Aorta (tissue), 5 donors: ENCODE data around the gene YIPF6. TPM values are rescaled to one million over a fixed set of nuclear protein-coding genes. Genes with fewer than 3 reads are reported as not detected.
"Not testable (repeated sequence)": the region's sequence is repeated elsewhere in the genome, so short reads cannot be mapped to it uniquely, and the experiment has no call there.

Experiments
- ATAC-seq: fragments of 200-7000 bp; cut with Tn5 transposase; one replicate; pipeline ENCODE4 v1.9.1; 2022; ENCODE audit warnings: moderate library complexity; ENCODE audit not compliant: low FRiP score
- DNase-seq, 2 donors: peaks; one replicate each; pipeline ENCODE4 v3.0.0-alpha.2; 2020
- H3K27ac ChIP-seq, 2 donors: one replicate each; pipeline ENCODE4 v1.5.1; 2013; ENCODE audit warnings: low read length in 2 of 2, mild to moderate bottlenecking in 2 of 2, moderate library complexity in 2 of 2, control low read depth in 1 of 2, inconsistent platforms in 1 of 2, low read depth in 1 of 2
- H3K27me3 ChIP-seq, 2 donors: one replicate each; pipeline ENCODE4 v1.6.1; 2013; ENCODE audit warnings: control low read depth in 1 of 2, low read length in 1 of 2, mild to moderate bottlenecking in 1 of 2, moderate library complexity in 1 of 2; ENCODE audit not compliant: insufficient read depth in 2 of 2, control insufficient read depth in 1 of 2
- H3K36me3 ChIP-seq, 2 donors: one replicate each; pipeline ENCODE4 v1.6.1; 2013; ENCODE audit warnings: control low read depth in 1 of 2, low read length in 1 of 2, mild to moderate bottlenecking in 1 of 2; ENCODE audit not compliant: insufficient read depth in 2 of 2, control insufficient read depth in 1 of 2
- H3K4me1 ChIP-seq, 2 donors: one replicate each; pipeline ENCODE4 v1.6.1; 2013; ENCODE audit warnings: low read length in 2 of 2, control low read depth in 1 of 2, mild to moderate bottlenecking in 1 of 2, moderate library complexity in 1 of 2; ENCODE audit not compliant: insufficient read depth in 2 of 2, control insufficient read depth in 1 of 2
- H3K4me3 ChIP-seq, 2 donors: one replicate each; pipeline ENCODE4 v1.5.1; 2013; ENCODE audit warnings: low read length in 2 of 2, control low read depth in 1 of 2, mild to moderate bottlenecking in 1 of 2
- H3K9me3 ChIP-seq: one replicate; pipeline ENCODE4 v1.6.1; 2013; ENCODE audit warnings: mild to moderate bottlenecking, low read length; ENCODE audit not compliant: control insufficient read depth
- WGBS, 2 donors: extraction: QIAGEN DNeasy Blood & Tissue Kit; methylation state at CpG; one replicate each; pipeline ENCODE4 v1.1.7; 2013; 5-methylcytosine and 5-hydroxymethylcytosine counted together
- intact Hi-C, 2 donors: fragments of 100-400 bp; cut with DNase I; formaldehyde crosslinking; loops; one replicate each; pipeline versions ENCODE4 v1.14.2 to v1.15.0; 2022
- polyA plus RNA-seq, 2 donors: library from polyadenylated mRNA; stranded (reverse); fragments of 200-250 nt; gene quantifications; one replicate each; pipeline ENCODE4 v1.2.3, GENCODE V29; 2013
- total RNA-seq, 2 donors: library from RNA; stranded (reverse); fragmentation: NEBNext Ultra II Directional; extraction: Animal tissue kit (Norgen Biotek cat#: 25700); gene quantifications; one replicate each; pipeline ENCODE4 v1.2.1, GENCODE V29; 2021
- donor health status: healthy with polysubstance abuse.
- donor health status: Bipolar disorder and iron deficiency.
- donor health status: DM: no; HTN: no; CAD: no.
- donor health status: DM: no; HTN: no; CAD: no.
- donor health status: DM: yes; HTN: yes; CAD: no.

YIPF6 gene
- total and polyA plus RNA-seq, 4 donors: 8.3 to 39.9 (median 25.8) TPM

DNA sequence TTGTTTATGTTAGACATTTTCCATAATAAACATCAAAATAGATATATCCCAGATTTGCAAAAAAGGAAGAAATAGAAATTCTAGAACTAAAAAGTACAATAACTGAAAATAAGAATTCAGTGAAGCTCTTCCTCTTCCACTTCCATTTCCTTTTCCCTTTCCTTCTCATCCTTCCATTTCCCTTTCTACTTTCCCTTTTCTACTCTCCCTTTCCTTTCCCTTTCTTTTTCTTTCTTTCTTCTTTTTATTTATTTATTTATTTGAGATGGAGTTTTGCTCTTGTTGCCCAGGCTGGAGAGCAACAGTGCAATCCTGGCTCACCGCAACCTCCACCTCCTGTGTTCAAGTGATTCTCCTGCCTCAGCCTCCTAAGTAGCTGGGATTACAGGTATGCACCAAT is 35.0 kb upstream of the YIPF6 start:
- 96 to 98% methylated on average over 1 of the region's 1 CpG for WGBS, 2 donors
- intact Hi-C loops: loop anchor here (5.0 kb wide), 1 partner anchor 267 kb away; no protein-coding TSS in a partner anchor
- ATAC-seq: no peak

DNA sequence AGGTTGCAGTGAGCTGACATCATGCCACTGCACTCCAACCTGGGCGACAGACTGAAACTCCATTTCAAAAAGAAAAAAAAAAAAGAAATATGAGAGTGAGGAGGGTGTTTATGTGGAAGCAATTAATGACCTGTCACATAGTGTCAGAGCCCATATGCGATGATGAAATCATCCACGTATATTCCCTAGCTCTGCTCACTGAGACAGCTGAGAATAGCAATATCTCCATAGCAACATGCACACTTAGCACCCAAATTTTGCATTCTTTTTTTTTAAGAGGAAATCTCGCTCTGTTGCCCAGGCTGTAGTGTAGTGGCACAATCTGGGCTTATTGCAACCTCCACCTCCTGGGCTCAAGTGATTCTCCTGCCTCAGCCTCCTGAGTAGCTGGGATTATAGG is 34.1 kb upstream of the YIPF6 start:
- Histone ChIP-seq H3K4me3 (no peak overlapping the region), H3K4me1 (no peaks in the 10 kb centered on the region), H3K36me3 (no peaks in the 10 kb centered on the region), H3K27me3 (no peaks in the 10 kb centered on the region), H3K27ac (no peak overlapping the region), H3K9me3 (no peaks in the 10 kb centered on the region)
- DNase-seq (no peak), ATAC-seq (no peak)
- 63 to 72% methylated on average over 4 of the region's 4 CpGs for WGBS, 2 donors
- intact Hi-C loops: loop anchor here (5.0 kb wide), 1 partner anchor 267 kb away; no protein-coding TSS in a partner anchor

More for the DNA sequence above, 35.0 kb upstream of the YIPF6 start:
- Histone ChIP-seq H3K36me3 (no peaks in the 10 kb centered on the region), H3K27me3 (no peaks in the 10 kb centered on the region), H3K4me1 (no peaks in the 10 kb centered on the region), H3K9me3 (no peaks in the 10 kb centered on the region), H3K27ac (no peak overlapping the region), H3K4me3 (no peak overlapping the region)
- DNase-seq: no peak

DNA sequence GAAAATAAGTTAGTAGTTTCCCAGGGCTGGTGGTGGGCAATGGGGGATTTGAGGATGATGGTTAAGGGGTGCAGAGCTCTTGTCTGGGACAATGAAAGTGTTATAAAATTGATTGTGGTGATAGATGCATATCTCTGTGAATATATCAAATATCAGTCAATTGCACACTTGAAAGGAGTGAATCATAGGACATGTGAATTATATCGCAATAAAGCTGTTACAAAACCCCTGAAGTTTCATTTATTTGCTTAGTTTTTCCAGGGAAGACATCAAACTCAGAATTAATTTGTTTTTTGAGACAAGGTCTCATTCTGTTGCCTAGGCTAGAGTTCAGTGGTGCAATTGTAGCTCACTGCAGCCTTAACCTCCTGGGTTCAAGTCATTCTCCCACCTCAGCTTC is 17.9 kb upstream of the YIPF6 start:
- WGBS, 2 donors: 78 to 85% methylated on average over 1 of the region's 1 CpG
- no peaks in the 10 kb centered on the region for H3K27me3 ChIP-seq
- H3K4me3 ChIP-seq: no peak overlapping the region
- no peak for ATAC-seq
- DNase-seq: no peak
- H3K4me1 ChIP-seq: no peaks in the 10 kb centered on the region
- no peak overlapping the region for H3K27ac ChIP-seq
- no peaks in the 10 kb centered on the region for H3K9me3 ChIP-seq
- intact Hi-C loops: no loop called here
- H3K36me3 ChIP-seq: no peaks in the 10 kb centered on the region

DNA sequence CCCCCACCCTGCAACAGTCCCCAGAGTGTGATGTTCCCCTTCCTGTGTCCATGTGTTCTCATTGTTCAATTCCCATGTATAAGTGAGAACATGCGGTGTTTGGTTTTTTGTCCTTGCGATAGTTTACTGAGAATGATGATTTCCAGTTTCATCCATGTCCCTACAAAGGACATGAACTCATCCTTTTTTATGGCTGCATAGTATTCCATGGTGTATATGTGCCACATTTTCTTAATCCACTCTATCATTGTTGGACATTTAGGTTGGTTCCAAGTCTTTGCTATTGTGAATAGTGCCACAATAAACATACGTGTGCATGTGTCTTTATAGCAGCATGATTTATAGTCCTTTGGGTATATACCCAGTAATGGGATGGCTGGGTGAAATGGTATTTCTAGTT is 12.7 kb upstream of the YIPF6 start:
- intact Hi-C loops, H3K4me1 ChIP-seq, H3K27me3 ChIP-seq, H3K36me3 ChIP-seq, H3K27ac ChIP-seq, DNase-seq, H3K9me3 ChIP-seq, ATAC-seq, H3K4me3 ChIP-seq: not testable (repeated sequence)
- WGBS, 2 donors: 86% methylated on average over 1 to 3 of the region's 3 CpGs

DNA sequence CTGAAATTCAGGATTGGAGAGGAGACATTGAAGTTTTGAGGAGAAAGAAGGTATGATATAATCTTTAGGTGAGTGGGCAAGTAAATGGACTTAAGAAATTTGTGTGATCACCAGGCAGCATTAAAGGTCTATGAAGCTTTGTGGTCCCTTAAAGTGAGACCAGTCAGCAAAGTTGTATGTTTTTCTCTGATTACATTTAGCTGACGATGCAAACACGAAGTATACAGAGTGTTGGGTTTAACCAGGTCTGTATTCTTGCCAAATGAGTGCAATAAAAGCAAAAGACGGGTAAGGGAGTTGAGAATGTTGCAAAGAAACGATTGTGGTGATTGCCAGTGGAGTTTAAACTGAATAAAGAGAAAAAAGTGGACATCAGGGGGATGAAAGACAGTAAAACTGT is 11.6 kb upstream of the YIPF6 start:
- ATAC-seq (no peak), DNase-seq (no peak)
- H3K36me3 ChIP-seq: no peaks in the 10 kb centered on the region
- intact Hi-C loops: no loop called here
- H3K27ac ChIP-seq: no peak overlapping the region
- H3K27me3 ChIP-seq: no peaks in the 10 kb centered on the region
- no peaks in the 10 kb centered on the region for H3K9me3 ChIP-seq
- WGBS, 2 donors: 41 to 64% methylated on average over 4 of the region's 4 CpGs
- peaks cover 0 to 3% of the 10 kb centered on the region in 2 donors for H3K4me1 ChIP-seq
- H3K4me3 ChIP-seq: no peak overlapping the region

DNA sequence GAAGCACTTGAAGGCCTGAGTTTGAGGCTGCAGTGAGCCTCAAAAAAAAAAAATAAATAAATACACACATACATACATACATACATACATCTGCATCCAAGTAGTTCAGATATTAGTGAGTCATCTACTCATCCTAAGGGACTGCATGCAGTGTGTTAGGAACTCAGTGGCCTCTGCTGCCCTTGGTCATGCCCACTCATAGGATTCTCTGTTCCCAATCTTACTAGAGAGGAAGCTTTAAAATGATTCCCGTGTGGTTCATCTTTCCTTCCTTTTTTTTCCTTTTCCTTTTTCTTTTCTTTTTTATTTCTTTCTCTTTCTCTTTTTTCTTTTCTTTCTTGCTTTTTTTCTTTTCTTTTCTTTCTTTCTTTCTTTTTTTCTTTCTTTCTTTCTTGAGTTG is 10.9 kb upstream of the YIPF6 start:
- H3K27ac ChIP-seq: no peak overlapping the region
- ATAC-seq (no peak), DNase-seq (no peak)
- H3K4me1 ChIP-seq: peaks cover 0 to 3% of the 10 kb centered on the region in 2 donors
- H3K9me3 ChIP-seq: no peaks in the 10 kb centered on the region
- H3K4me3 ChIP-seq: no peak overlapping the region
- intact Hi-C loops: no loop called here
- no peaks in the 10 kb centered on the region for H3K36me3 ChIP-seq
- no peaks in the 10 kb centered on the region for H3K27me3 ChIP-seq
- WGBS, 2 donors: 74 to 88% methylated on average over 1 of the region's 1 CpG

DNA sequence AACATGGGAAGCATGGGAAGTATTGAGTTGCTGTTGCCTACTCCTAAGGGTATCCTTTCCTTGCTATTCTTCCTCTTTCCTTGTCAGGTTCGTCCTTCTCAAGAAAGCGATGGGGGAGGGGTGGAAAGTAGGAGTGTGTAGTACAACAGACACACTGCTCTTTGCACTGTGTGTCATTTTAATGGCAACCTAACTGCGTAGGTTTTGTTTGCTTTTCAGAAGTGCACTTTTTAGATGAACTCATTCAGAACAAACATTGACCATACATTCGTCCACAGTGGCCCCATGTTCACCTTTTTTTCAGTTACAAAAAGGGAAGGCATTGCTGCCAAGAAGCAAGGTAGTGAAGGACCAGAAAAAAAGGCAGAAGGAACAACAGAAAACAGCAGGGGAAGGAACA is 10.2 kb upstream of the YIPF6 start:
- Histone ChIP-seq H3K27me3 (no peaks in the 10 kb centered on the region), H3K27ac (no peak overlapping the region), H3K36me3 (no peaks in the 10 kb centered on the region), H3K9me3 (no peaks in the 10 kb centered on the region), H3K4me1 (peaks cover 0 to 3% of the 10 kb centered on the region in 2 donors), H3K4me3 (no peak overlapping the region)
- ATAC-seq (no peak), DNase-seq (no peak)
- 43 to 47% methylated on average over 4 of the region's 4 CpGs for WGBS, 2 donors
- intact Hi-C loops: no loop called here

DNA sequence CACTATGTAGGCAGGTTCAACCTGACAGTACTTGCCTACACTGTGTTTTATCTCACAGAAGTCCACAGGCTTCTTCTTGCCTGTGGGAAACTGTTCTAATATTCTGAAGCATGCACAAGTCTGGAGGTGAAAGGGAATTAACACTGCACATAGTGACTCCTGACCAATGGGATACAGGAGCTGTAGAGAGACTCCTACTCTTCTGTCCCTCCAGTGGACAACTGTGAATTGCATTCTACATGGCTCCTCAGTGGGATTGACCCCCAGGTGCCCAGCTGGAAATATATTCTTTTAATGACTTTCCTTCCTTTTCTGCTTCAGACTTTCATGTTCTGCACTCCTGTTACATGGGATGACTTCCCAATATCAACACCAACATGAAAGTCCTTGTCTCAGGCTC is 8.2 kb upstream of the YIPF6 start:
- intact Hi-C loops: no loop called here
- Histone ChIP-seq H3K4me1 (peaks cover 0 to 3% of the 10 kb centered on the region in 2 donors), H3K27ac (no peak overlapping the region), H3K36me3 (no peaks in the 10 kb centered on the region), H3K4me3 (no peak overlapping the region), H3K9me3 (no peaks in the 10 kb centered on the region), H3K27me3 (no peaks in the 10 kb centered on the region)
- ATAC-seq (no peak), DNase-seq (no peak)

DNA sequence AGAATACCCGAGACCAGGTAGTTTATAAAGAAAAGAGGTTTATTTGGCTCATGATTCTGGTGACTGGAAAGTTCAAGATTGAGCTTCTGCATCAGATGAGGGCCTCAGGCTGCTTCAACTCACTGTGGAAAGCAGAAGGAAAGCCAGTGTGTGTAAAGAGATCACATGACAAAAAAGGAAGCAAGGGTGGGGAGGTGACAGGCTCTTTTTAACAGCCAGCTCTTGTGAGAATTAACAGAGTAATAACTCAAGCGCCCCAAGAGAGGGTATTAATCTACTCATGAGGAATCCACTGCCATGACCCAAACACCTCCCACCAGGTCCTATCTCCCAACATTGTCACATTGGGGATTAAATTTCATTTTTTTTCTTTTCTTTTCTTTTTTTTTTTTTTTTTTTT is 6.3 kb upstream of the YIPF6 start:
- 70 to 73% methylated on average over 2 of the region's 2 CpGs for WGBS, 2 donors
- no peak for DNase-seq
- intact Hi-C loops: no loop called here
- H3K4me3 ChIP-seq: no peak overlapping the region
- peaks cover 0 to 3% of the 10 kb centered on the region in 2 donors for H3K4me1 ChIP-seq
- H3K27ac ChIP-seq: no peak overlapping the region
- H3K9me3 ChIP-seq: no peaks in the 10 kb centered on the region
- ATAC-seq: no peak
- no peaks in the 10 kb centered on the region for H3K36me3 ChIP-seq
- no peaks in the 10 kb centered on the region for H3K27me3 ChIP-seq
